Ascending aorta (tissue), 2 donors: Measurements from ENCODE around the gene STK24. TPM values are rescaled to one million over a fixed set of nuclear protein-coding genes. Genes with fewer than 3 reads are reported as not detected.

Experiments used
- DNase-seq, 2 donors: peaks; one replicate each; pipeline ENCODE4 v3.0.0-alpha.2; 2019; ENCODE audit warnings: low spot score in 2 of 2
- H3K27ac ChIP-seq, 2 donors: fragments of 200-600 bp; sonication (generic); one replicate each; pipeline ENCODE4 v1.5.1; 2016 to 2017; ENCODE audit warnings: mild to moderate bottlenecking in 1 of 2
- H3K27me3 ChIP-seq: fragments of 200-600 bp; sonication (generic); one replicate; pipeline ENCODE4 v1.5.1; 2017
- H3K36me3 ChIP-seq, 2 donors: fragments of 200-600 bp; sonication (generic); one replicate each; pipeline ENCODE4 v1.5.1; 2016
- H3K4me1 ChIP-seq, 2 donors: fragments of 200-600 bp; sonication (generic); one replicate each; pipeline ENCODE4 v1.5.1; 2016 to 2017; ENCODE audit warnings: mild to moderate bottlenecking in 1 of 2
- H3K4me3 ChIP-seq, 2 donors: fragments of 200-600 bp; sonication (generic); one replicate each; pipeline ENCODE4 v1.5.1; 2016 to 2017; ENCODE audit warnings: mild to moderate bottlenecking in 1 of 2
- H3K9me3 ChIP-seq, 2 donors: fragments of 200-600 bp; sonication (generic); one replicate each; pipeline ENCODE4 v1.5.1; 2016
- intact Hi-C: fragments of 100-400 bp; cut with DNase I; formaldehyde crosslinking; loops from one replicate; pipeline ENCODE4 v1.15.1; 2023
- total RNA-seq: library from RNA; depleted of rRNA; stranded (reverse); fragments of >200 nt; gene quantifications from one replicate; pipeline ENCODE4 v1.1.0, GENCODE V29; 2016
- TF ChIP-seq, protein P1 (sequence below), 3 experiments: fragments of 200-600 bp in 2 of 3; fragments of 450-650 bp in 1 of 3; sonication (generic) in 2 of 3; IDR thresholded peaks; one replicate each; pipeline ENCODE4 v1.5.1; 2016 to 2019; ENCODE audit warnings: antibody characterized with exemption in 3 of 3, mild to moderate bottlenecking in 1 of 3, moderate library complexity in 1 of 3

STK24 gene
- total RNA-seq, 1 donor from 2014 or later = 35.4 TPM

DNA sequence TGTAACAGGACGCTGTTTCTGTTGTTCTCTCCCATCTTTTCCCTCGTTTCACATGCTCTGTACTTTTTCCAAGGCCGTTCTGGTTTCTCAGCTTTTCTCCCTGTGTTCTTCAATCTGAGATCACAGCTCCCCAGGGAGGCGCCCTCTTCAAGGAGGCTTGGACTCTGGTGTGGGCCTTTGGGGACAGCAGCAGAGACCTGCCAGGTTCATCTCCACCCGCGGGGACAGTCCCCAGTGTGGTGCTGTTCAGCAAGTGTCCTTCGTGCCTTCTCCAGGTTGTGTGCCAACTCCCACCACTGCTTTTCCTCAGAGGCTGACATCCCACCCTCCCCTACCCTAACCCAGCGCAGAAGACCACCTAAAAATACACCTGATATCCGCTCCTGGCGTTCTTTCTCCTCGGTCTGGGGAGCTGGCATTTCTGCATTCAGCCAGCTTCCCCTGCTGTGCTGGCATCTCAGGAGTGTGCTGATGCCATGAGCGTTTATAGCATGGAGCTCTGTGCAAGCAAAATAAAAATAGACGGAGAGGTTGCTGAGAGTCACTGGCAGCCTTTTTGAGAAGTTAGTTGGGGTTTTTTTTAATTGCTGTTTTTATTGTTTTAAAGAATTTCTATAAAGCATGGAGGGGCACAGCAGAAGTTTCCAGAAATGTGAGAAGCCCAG lies 149.4 kb downstream of the STK24 start:
- Histone ChIP-seq H3K36me3 (no peaks in the 10 kb centered on the region), H3K27me3 (no peaks in the 10 kb centered on the region), H3K9me3 (no peaks in the 10 kb centered on the region), H3K27ac (no peak overlapping the region), H3K4me1 (no peaks in the 10 kb centered on the region), H3K4me3 (no peak overlapping the region)
- no peak for DNase-seq
- intact Hi-C loops = no loop called here
- TF ChIP-seq, protein P1, sequence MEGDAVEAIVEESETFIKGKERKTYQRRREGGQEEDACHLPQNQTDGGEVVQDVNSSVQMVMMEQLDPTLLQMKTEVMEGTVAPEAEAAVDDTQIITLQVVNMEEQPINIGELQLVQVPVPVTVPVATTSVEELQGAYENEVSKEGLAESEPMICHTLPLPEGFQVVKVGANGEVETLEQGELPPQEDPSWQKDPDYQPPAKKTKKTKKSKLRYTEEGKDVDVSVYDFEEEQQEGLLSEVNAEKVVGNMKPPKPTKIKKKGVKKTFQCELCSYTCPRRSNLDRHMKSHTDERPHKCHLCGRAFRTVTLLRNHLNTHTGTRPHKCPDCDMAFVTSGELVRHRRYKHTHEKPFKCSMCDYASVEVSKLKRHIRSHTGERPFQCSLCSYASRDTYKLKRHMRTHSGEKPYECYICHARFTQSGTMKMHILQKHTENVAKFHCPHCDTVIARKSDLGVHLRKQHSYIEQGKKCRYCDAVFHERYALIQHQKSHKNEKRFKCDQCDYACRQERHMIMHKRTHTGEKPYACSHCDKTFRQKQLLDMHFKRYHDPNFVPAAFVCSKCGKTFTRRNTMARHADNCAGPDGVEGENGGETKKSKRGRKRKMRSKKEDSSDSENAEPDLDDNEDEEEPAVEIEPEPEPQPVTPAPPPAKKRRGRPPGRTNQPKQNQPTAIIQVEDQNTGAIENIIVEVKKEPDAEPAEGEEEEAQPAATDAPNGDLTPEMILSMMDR (IDR thresholded peaks at IDR 0.05) = no peak

DNA sequence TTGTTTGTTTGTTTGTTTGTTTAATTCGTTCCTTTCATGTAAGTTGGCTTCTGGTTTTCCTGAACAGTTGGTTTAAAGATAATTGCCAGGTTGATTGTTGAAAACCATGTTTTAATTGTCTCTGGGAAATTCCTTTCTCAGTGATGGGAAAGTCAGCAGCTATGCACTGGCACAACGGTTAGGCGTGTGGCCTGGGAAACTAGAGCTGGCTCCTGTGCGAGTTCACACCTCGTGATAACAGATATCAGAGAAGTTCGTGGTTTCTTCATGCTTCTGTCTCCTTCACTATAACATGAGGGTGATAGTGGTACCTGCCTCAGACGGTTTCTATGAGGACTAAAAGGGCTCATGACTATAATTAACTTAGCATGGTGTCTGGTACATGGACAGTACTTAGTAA lies 153.5 kb downstream of the STK24 start:
- Histone ChIP-seq H3K27me3 (no peaks in the 10 kb centered on the region), H3K36me3 (no peaks in the 10 kb centered on the region), H3K4me3 (no peak overlapping the region), H3K27ac (no peak overlapping the region), H3K4me1 (no peaks in the 10 kb centered on the region), H3K9me3 (no peaks in the 10 kb centered on the region)
- DNase-seq = no peak
- TF ChIP-seq, protein P1 (IDR thresholded peaks at IDR 0.05) = no peak
- intact Hi-C loops = no loop called here

DNA sequence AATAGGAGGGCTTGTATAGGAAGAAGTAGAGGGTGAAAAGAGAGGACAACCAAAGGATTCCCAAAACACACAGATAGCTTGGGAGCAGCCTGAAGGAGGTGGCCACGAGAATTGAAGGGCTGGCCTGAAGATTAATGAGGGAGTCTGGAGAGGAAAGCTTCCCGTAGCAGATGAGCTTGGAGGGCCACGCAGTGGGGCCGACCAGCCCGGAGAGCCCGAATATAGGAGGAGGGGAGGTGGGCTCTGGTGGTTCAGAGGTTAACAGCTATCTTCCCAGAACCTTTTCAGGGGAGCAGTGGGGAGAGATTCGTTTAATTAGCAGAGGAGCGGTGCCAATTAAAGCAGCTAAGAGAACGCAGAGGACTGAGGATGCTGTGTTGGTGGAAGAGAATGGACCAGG lies 154.9 kb downstream of the STK24 start:
- DNase-seq = no peak
- Histone ChIP-seq H3K9me3 (no peaks in the 10 kb centered on the region), H3K4me3 (no peak overlapping the region), H3K36me3 (no peaks in the 10 kb centered on the region), H3K27me3 (no peaks in the 10 kb centered on the region), H3K27ac (no peak overlapping the region), H3K4me1 (no peaks in the 10 kb centered on the region)
- TF ChIP-seq, protein P1 (IDR thresholded peaks at IDR 0.05) = no peak
- intact Hi-C loops = no loop called here

DNA sequence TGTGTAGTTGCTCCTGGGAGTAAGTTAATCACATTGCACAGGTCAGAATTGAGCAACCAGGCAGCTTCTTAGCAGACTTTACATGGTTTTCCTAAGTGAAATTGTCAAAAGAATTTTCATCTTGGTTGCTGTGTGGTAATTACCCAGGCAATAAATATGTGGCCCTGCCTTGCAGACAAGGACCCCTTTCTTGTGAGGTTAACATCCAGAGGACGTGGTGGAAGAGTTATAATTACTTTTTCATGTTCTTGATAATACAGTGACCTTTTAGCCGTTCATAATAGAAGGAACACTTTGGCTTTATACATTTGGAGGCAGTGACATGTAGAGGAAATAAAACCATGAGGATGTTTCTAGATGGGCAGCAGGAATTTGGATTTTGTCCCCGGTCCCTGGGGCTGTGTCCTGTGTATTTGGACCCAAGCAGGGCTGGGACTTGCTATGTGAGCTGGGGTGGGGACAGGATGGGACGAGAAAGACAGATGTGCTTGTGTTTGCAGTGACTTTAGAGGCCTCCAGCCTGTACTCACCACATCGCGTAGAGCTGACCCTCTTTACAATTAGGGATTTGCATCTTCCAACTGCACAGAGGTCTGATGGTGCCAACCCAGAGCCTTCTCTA lies 156.2 kb downstream of the STK24 start:
- intact Hi-C loops = no loop called here
- Histone ChIP-seq H3K36me3 (no peaks in the 10 kb centered on the region), H3K27ac (no peak overlapping the region), H3K4me3 (no peak overlapping the region), H3K4me1 (no peaks in the 10 kb centered on the region), H3K27me3 (no peaks in the 10 kb centered on the region), H3K9me3 (no peaks in the 10 kb centered on the region)
- TF ChIP-seq, protein P1 (IDR thresholded peaks at IDR 0.05) = no peak
- no peak for DNase-seq

DNA sequence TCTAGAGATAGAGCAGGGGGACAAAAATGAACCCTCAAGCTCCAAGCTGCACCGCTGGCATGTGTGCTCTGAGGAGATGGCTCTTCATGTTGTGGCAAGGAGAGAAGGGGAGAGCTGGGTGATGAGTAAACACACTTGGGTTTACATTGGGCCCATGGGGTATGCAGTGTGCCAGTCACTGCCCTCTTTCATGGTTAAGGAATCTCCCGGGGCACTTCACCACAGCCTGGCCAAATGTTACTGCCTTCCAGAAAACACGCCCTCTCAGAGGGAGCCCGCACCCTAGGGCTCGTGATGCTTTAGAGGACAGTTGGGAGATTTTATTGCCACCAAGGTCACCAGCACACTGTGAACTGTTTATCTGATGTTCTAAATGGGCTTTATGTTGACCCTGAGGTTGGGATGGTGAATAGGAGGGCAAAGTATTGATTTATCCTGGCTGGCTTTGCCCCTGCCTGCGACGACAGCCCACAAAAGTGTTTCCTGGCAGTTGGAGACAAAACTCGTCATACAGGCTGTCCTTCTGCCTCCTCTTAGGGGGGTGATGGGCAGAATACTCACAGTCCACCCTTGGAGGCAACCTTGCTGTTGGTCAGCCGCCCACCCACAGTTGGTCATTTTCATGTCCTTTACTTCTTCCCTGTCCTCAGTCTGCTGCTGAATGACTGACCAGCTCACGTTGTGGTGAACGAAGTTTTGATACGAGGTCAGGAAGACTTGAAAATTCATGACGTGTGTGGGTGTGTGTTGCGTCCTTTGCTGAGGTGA lies 156.9 kb downstream of the STK24 start:
- H3K27me3 ChIP-seq = no peaks in the 10 kb centered on the region
- intact Hi-C loops = no loop called here
- no peak overlapping the region for H3K4me3 ChIP-seq
- H3K27ac ChIP-seq = no peak overlapping the region
- DNase-seq = no peak
- no peaks in the 10 kb centered on the region for H3K9me3 ChIP-seq
- H3K4me1 ChIP-seq = no peaks in the 10 kb centered on the region
- TF ChIP-seq, protein P1 (IDR thresholded peaks at IDR 0.05) = no peak
- H3K36me3 ChIP-seq = no peaks in the 10 kb centered on the region
